HEK293T (cell line): Measurements from ENCODE around the gene ASCL5.
A peak's percentile ranks its signal among the peaks of the same experiment; 100 is the strongest.

Source experiments
- FOXA1 ChIP-seq: fragments of 450-650 bp; IDR thresholded peaks from 2 replicates; pipeline ENCODE4 v1.6.1; 2016; ENCODE audit warnings: mild to moderate bottlenecking
- FOXK2 ChIP-seq: fragments of 450-650 bp; IDR thresholded peaks from 2 replicates; pipeline ENCODE4 v1.6.1; 2016; ENCODE audit warnings: mild to moderate bottlenecking
- HDGF ChIP-seq: fragments of 450-650 bp; IDR thresholded peaks from 2 replicates; pipeline ENCODE4 v1.6.1; 2017; ENCODE audit warnings: antibody characterized with exemption, borderline replicate concordance
- PKNOX1 ChIP-seq: fragments of 450-650 bp; IDR thresholded peaks from 2 replicates; pipeline ENCODE4 v1.6.1; 2016
- SP1 ChIP-seq: fragments of 450-650 bp; IDR thresholded peaks from 2 replicates; pipeline ENCODE4 v1.6.1; 2017

- TF ChIP-seq FOXA1 (no peak), FOXK2 (no peak), PKNOX1 (peak; percentile 65), SP1 (no peak), HDGF (no peak)
Measured at GRCh38 chr1:201170533-201171062, 43.6 kb upstream of the ASCL5 start.
